Inflammatory macrophage treated with lipopolysaccharide for 1 hour (primary cell): ENCODE measurements around the gene GPR55.
A peak's percentile ranks its signal among the peaks of the same experiment; 100 is the strongest.

Experiments used
- DNase-seq, 2 donors: peaks; one replicate each; pipeline ENCODE4 v3.0.0-alpha.2; 2020 to 2022

Gene GPR55

GRCh38 chr2:230898713-230899091, 26.3 kb downstream of the GPR55 start:
- DNase-seq: no peak

- peak; percentile 20 to 51 for DNase-seq
Measured at GRCh38 chr2:230898016-230898712, 26.9 kb downstream of the GPR55 start.

GRCh38 chr2:230896346-230897115, 28.5 kb downstream of the GPR55 start:
- no peak for DNase-seq

GRCh38 chr2:230895536-230896345, 29.3 kb downstream of the GPR55 start:
- DNase-seq: no peak

- peak; percentile 27 to 39 for DNase-seq
Measured at GRCh38 chr2:230893841-230894781, 30.9 kb downstream of the GPR55 start.

- no peak for DNase-seq
Measured at GRCh38 chr2:230893338-230893737, 31.7 kb downstream of the GPR55 start.

- no peak for DNase-seq
Measured at GRCh38 chr2:230891509-230891908, 33.5 kb downstream of the GPR55 start.

- no peak for DNase-seq
Measured at GRCh38 chr2:230891064-230891463, 34.0 kb downstream of the GPR55 start.

GRCh38 chr2:230890646-230891045, 34.4 kb downstream of the GPR55 start:
- DNase-seq: no peak

GRCh38 chr2:230889911-230890601, 35.0 kb downstream of the GPR55 start:
- DNase-seq: no peak

GRCh38 chr2:230888824-230889400, 36.1 kb downstream of the GPR55 start:
- no peak for DNase-seq

GRCh38 chr2:230887342-230887741, 37.7 kb downstream of the GPR55 start:
- no peak for DNase-seq

GRCh38 chr2:230886671-230887071, 38.4 kb downstream of the GPR55 start:
- DNase-seq: no peak

GRCh38 chr2:230886206-230886605, 38.8 kb downstream of the GPR55 start:
- no peak for DNase-seq

- DNase-seq: peak; percentile 72 to 83
Measured at GRCh38 chr2:230885463-230886130, 39.4 kb downstream of the GPR55 start.

- DNase-seq: no peak
Measured at GRCh38 chr2:230881840-230882239, 43.2 kb downstream of the GPR55 start.

GRCh38 chr2:230879891-230880290, 45.2 kb downstream of the GPR55 start:
- no peak for DNase-seq

- DNase-seq: no peak
Measured at GRCh38 chr2:230879271-230879882, 45.7 kb downstream of the GPR55 start.

- DNase-seq: no peak
Measured at GRCh38 chr2:230878599-230879188, 46.3 kb downstream of the GPR55 start.
